ENCODE measurements around the gene ADGRG3. TPM values are rescaled to one million over a fixed set of nuclear protein-coding genes. Genes with fewer than 3 reads are reported as not detected.

Gene ADGRG3
- not detected for total RNA-seq

- ChIA-PET POLR2A (no interaction called here), CTCF (no interaction called here)
These were observed at the start of gene ADGRG3 for GRCh38 chr16:57668263-57668571. Gene ADGRG3 (plus strand): TSS chr16:57668306. CDS start chr16:57668348, 42 bp downstream.

GRCh38 chr16:57619133-57619605, 48.9 kb upstream of the ADGRG3 start:
- CTCF ChIA-PET: no interaction called here
- POLR2A ChIA-PET: no interaction called here

- ChIA-PET POLR2A (no interaction called here), CTCF (no interaction called here)
These were observed 48.3 kb upstream of the ADGRG3 start for GRCh38 chr16:57619606-57620334.

GRCh38 chr16:57620335-57621231, 47.5 kb upstream of the ADGRG3 start:
- POLR2A ChIA-PET: no interaction called here
- CTCF ChIA-PET: no interaction called here

- ChIA-PET POLR2A (interaction anchor here (1.3 kb wide), 1 partner anchor 11 kb away, joined by 4 read pairs; no protein-coding TSS in a partner anchor), CTCF (interaction anchor here (0.7 to 2.5 kb wide), 2 partner anchors 45 to 47 kb away, joined by 3 to 10 read pairs; no protein-coding TSS in a partner anchor)
These were observed 46.4 kb upstream of the ADGRG3 start for GRCh38 chr16:57621521-57622271.

- POLR2A ChIA-PET: interaction anchor here (1.3 kb wide), 1 partner anchor 12 kb away, joined by 4 read pairs; no protein-coding TSS in a partner anchor
- CTCF ChIA-PET: interaction anchor here (0.9 to 2.5 kb wide), 5 partner anchors 8 to 46 kb away, joined by 4 to 10 read pairs (median 6); no protein-coding TSS in a partner anchor
These were observed 45.5 kb upstream of the ADGRG3 start for GRCh38 chr16:57622361-57623250.

- ChIA-PET POLR2A (no interaction called here), CTCF (interaction anchor here (0.6 to 2.5 kb wide), 6 partner anchors 9 to 100 kb away, joined by 3 to 10 read pairs (median 6); no protein-coding TSS in a partner anchor)
These were observed 44.7 kb upstream of the ADGRG3 start for GRCh38 chr16:57623251-57624043.

- POLR2A ChIA-PET: no interaction called here
- CTCF ChIA-PET: interaction anchor here (0.6 to 1.8 kb wide), 4 partner anchors 9 to 100 kb away, joined by 3 to 6 read pairs (median 5); no protein-coding TSS in a partner anchor
These were observed 43.9 kb upstream of the ADGRG3 start for GRCh38 chr16:57624044-57624688.

- ChIA-PET POLR2A (no interaction called here), CTCF (no interaction called here)
These were observed 43.2 kb upstream of the ADGRG3 start for GRCh38 chr16:57624806-57625500.

GRCh38 chr16:57626420-57627170, 41.5 kb upstream of the ADGRG3 start:
- ChIA-PET POLR2A (no interaction called here), CTCF (interaction anchor here (1.2 kb wide), 1 partner anchor 8 kb away, joined by 4 read pairs; no protein-coding TSS in a partner anchor)

GRCh38 chr16:57627184-57627871, 40.8 kb upstream of the ADGRG3 start:
- CTCF ChIA-PET: interaction anchor here (0.9 to 2.2 kb wide), 5 partner anchors 9 to 50 kb away, joined by 3 to 6 read pairs (median 4); no protein-coding TSS in a partner anchor
- POLR2A ChIA-PET: no interaction called here

GRCh38 chr16:57628008-57628781, 39.9 kb upstream of the ADGRG3 start, which contains the start of gene ADGRG1:
Gene ADGRG1 (plus strand): TSS chr16:57628630. CDS start chr16:57650288, 21,658 bp downstream.
- POLR2A ChIA-PET: no interaction called here

GRCh38 chr16:57628783-57629293, 39.3 kb upstream of the ADGRG3 start:
- POLR2A ChIA-PET: no interaction called here
- CTCF ChIA-PET: interaction anchor here (0.6 to 2.2 kb wide), 7 partner anchors 19 to 379 kb away, joined by 3 to 7 read pairs (median 3); no protein-coding TSS in a partner anchor

More at GRCh38 chr16:57628008-57628781, 39.9 kb upstream of the ADGRG3 start, which contains the start of gene ADGRG1:
- CTCF ChIA-PET: interaction anchor here (0.6 to 2.2 kb wide), 8 partner anchors 14 to 53 kb away, joined by 3 to 7 read pairs (median 4); no protein-coding TSS in a partner anchor
